Tibial nerve (tissue), 3 donors: Measurements from ENCODE around the gene KRT33B.

Experiments
- POLR2A ChIP-seq, 2 donors: fragments of 450-650 bp; IDR thresholded peaks; one replicate each; pipeline ENCODE4 v1.6.1; 2017; ENCODE audit warnings: antibody characterized with exemption in 2 of 2, mild to moderate bottlenecking in 2 of 2, moderate library complexity in 2 of 2
- TF ChIP-seq, protein P1 (sequence below), 5 experiments: fragments of 200-600 bp in 3 of 5; fragments of 450-650 bp in 2 of 5; sonication (generic) in 3 of 5; IDR thresholded peaks; one replicate each; pipeline ENCODE4 v1.5.1; 2016 to 2019; ENCODE audit warnings: antibody characterized with exemption in 5 of 5, mild to moderate bottlenecking in 3 of 5, moderate library complexity in 2 of 5

DNA sequence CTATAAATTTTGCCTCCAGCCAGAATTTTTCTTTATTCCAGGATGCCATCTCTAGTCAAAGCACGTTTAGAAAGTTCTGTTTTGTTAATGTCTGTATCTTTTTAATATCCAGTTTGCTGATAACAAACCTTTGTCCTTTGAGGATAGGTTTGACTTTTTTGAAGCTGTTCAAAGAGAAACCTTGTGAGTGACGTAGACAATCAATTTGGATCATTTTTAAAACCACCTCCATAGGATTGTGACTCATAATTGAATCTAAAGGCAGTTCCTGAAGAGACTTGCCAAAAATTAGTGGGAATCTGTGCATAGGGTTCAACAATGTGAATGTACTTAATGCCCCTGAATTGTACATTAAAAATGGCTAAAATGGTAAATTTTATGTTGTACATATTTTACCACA lies 21.9 kb upstream of the KRT33B start:
- TF ChIP-seq, protein P1, sequence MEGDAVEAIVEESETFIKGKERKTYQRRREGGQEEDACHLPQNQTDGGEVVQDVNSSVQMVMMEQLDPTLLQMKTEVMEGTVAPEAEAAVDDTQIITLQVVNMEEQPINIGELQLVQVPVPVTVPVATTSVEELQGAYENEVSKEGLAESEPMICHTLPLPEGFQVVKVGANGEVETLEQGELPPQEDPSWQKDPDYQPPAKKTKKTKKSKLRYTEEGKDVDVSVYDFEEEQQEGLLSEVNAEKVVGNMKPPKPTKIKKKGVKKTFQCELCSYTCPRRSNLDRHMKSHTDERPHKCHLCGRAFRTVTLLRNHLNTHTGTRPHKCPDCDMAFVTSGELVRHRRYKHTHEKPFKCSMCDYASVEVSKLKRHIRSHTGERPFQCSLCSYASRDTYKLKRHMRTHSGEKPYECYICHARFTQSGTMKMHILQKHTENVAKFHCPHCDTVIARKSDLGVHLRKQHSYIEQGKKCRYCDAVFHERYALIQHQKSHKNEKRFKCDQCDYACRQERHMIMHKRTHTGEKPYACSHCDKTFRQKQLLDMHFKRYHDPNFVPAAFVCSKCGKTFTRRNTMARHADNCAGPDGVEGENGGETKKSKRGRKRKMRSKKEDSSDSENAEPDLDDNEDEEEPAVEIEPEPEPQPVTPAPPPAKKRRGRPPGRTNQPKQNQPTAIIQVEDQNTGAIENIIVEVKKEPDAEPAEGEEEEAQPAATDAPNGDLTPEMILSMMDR (IDR thresholded peaks at IDR 0.05), result no peak
- TF ChIP-seq POLR2A (IDR thresholded peaks at IDR 0.05), result no peak
